T-helper 2 cell treated with Interferon-gamma antibody and Interleukin-4, amounts not matched to agents 100 ng/mL and 5 ng/mL, for 36 hours (primary cell): Measurements from ENCODE around the gene FZD10. TPM values are rescaled to one million over a fixed set of nuclear protein-coding genes. Genes with fewer than 3 reads are reported as not detected.

ENCODE experiments used
- intact Hi-C: fragments of 100-400 bp; cut with micrococcal nuclease; formaldehyde crosslinking; loops from one replicate; pipeline ENCODE4 v1.15.1; 2023
- total RNA-seq: library from RNA; stranded (reverse); gene quantifications from 2 replicates; pipeline ENCODE4 v1.2.3, GENCODE V29; 2022

FZD10 gene
- total RNA-seq, 1 donor from 2014 or later = not detected

DNA sequence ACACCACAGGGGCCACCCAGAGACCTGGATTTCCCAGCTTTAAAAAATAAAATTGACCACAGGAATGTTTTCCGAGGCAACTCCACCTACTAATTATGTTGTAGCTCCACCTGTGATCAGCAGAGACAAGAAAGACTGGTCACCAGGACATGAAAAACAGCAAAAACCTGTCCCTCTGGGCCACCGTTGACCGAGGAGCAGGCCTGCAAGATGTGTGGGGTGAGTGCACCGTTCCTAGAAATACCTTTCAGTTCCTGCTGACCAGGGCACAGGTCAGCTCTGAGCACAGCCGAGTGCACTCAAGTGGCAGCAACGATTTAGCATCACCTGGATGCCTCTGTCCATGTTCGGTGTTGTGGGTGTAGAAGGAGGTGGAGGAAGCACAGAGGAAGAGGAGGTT is 16.9 kb downstream of the FZD10 start:
- intact Hi-C loops = no loop called here

GRCh38 chr12:130179621-130180020 is 17.4 kb downstream of the FZD10 start:
- intact Hi-C loops = no loop called here

- intact Hi-C loops = no loop called here
Measured at GRCh38 chr12:130181211-130181610, 18.9 kb downstream of the FZD10 start.

DNA sequence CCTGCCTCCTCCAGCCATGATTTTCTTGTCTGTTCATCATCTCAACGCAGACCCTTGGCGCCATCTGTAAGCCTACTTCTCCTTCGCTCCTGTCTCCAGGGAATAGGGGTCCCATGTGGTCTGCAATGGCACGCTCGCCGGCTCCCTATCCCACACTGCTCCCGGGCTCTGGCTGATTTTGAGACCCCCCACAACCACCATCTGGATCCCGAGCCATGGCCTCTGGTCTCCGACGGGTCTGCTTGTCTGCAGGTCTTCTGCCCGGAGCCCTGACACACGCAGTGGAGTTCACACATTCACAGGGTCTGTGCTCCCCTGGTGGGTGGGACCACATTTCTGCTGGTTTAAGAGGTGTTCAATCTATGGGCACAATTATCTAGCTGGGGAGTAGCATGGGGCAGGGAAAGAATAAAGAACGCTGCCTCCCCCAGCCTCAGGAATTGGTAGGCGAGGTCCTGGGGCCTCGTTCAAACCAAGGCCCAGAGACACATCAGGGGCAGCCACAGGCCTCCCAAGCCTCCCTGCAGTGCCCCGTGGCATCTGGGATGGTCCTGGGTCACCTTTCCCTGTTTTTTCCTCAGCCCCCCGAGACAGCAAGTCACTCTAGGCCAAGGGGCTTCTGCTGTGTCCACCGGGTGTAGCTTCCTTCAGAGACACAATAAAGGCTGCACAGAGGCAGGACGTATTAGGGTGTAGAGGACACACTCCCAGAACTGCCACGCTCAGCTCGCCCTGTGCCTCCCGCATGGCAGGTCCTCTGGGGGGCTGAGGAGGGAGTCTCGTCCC is 21.5 kb downstream of the FZD10 start:
- intact Hi-C loops = no loop called here

DNA sequence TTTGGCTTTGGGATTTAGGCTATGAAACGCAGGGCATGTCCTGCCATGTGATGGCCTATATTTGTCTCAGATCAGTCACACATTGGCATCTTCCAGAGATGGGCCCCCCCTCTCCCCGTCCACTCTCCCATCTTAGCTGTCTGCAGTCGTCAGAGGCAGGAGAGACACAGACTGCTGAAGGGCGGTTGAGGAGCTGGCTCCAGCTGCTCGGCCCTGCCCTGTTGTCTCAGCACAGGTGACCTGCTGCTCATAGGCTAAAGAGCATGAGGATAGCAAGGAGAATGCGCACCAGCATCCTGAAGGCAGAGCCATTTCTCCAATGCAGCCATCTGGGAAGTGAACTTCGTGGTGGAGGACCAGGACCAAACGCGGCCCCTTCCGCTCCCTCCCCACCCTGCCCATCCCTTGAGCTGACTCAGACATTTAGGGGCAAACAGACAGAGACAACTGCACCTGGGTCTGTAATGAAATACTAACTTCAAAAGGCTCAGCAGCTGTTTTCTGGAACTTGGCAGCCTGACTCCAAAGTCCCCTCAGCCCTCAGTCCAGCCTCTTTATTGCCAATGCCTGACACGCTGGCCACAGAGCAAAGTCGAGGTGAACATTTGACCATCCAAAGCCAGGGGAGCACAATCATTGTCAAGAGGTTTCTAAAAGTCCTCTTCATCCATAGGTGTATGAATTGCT is 22.3 kb downstream of the FZD10 start:
- intact Hi-C loops = no loop called here

GRCh38 chr12:130185455-130186391 is 23.5 kb downstream of the FZD10 start:
- intact Hi-C loops = no loop called here

DNA sequence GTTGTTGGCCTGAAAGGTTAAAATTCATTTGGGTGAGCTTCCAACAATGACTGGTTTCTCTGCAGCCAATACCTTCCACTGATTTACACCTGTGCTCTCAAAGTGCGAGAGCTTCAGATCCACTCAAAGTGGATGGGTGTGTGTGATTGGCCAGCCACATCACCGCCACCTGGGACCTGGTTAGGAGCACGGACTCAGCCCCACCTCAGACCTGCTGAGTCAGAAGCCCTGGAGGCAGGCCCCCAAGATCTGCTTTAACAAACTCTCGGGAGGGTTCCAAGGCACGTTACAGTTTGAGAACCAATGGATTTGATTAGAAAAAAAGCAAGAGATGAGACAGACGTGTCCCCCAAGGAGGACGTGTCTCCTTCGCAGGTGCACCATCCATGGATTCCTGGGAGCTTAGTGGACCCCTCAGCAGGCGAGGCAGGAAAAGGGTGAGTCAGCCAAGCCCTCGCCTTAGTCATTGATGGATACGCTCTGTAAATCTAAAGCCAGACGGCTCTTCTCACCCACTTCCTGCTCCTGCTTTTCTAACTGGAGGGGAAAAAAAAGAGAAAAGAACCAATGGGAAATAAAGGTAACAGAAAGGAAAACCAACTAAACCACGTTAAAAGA is 24.5 kb downstream of the FZD10 start:
- intact Hi-C loops = no loop called here

- intact Hi-C loops = no loop called here
Measured at GRCh38 chr12:130192642-130193345, 30.5 kb downstream of the FZD10 start.

GRCh38 chr12:130194154-130194553 is 31.9 kb downstream of the FZD10 start:
- intact Hi-C loops = no loop called here

GRCh38 chr12:130195369-130195768 is 33.1 kb downstream of the FZD10 start:
- intact Hi-C loops = no loop called here

GRCh38 chr12:130195776-130196175 is 33.5 kb downstream of the FZD10 start:
- intact Hi-C loops = no loop called here

DNA sequence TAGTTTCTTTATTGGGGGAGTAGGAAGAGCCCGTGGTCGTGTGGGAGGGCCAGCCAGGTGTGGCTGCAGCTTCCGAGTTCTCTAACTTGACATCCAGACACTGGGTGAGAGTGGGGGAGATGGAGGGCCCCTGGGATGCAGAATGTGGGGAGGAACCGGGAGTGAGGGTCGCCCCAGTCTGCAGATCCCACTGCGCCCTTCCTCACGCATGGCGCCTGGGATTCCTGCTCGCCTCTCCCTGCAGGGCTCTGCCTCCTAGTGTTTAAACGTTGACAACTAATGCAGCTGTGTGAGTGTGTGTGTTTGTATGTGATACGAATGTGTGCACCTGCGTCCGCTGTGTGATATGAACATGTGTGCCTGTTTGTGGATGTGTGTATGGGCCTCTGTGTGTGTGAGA is 34.6 kb downstream of the FZD10 start:
- intact Hi-C loops = no loop called here

DNA sequence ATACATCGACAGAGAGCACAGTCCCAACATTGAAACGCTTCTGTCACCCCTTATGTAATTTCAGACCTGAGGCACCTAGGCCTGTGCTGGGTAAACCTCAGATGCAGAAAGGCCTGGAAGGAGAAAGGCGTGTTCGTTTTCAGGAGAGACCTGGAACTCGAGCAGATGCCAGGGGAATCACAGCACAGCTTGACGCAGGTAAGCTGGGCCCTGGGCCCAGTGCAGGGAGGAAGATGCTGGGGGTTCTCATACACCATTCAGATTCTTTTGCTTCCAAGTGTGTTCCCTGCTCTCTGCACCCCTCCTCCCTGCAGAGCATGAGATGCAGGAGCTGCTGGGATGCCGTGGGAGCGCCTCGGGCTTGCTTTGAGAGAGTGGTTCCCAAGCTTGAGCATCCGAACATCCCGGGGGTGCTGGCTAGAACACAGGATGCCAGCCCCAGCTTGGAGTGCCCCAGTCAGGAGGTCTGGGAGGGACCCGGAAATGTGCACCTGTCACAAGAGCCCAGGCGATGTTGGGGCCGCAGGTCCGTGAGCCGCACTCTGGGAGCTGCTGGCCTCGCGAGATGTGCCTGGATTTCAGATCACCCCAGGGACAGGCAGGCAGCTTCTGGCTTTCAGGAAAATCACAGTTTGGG is 35.9 kb downstream of the FZD10 start:
- intact Hi-C loops = no loop called here

DNA sequence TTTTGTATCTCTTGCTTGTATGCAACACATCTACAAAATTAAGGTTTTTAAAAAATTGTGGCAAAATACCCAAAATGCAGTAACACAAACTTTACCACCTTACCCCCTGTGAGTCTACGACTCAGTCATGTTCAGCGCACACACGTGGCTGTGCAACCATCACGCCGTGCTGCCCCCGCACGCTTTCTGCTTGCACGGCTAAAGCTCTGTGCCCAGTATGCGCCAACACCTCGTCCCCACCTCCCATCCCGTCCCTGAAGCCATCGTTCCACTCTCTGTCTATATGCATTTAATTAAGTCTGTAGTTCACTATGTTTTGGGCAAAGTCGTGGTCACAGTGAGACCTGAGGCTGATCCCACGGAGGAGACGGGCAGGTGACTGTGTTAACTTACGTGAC is 36.4 kb downstream of the FZD10 start:
- intact Hi-C loops = no loop called here

DNA sequence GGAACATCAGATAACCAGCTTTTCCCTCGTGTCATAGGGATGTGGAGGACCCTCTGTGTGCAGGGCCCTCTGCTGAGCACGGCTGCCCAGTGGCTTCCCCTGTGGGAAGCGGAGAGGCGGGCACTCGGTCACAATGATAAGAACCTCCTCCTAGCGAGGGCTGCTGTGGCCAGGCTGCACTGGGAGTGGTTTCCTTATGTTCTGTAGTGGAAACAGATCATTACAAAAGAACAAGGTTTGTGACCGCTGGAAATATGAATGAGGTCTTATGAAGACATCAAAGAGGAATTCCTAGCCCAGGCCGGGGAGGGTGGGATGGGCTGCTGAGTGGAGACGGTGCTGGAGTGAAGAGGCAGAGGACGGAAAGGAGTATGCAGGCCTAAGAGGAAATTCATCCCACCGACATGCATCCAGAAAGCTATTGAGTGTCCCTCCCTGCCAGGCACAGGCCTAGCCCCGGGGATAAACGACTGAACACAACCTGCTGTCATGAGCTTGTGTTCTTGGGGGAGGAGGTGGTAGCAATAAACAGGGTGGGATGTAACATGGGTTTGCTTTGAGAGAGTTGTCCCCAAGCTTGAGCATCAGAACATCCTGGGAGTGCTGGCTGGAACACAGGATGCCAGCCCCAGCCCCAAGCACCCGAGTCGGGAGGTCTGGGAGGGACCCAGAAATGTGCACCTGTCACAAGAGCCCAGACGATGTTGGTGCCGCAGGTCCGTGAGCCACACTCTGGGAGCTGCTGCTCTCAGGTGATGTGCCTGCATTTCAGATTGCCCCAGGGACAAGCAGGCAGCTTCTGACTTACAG is 37.5 kb downstream of the FZD10 start:
- intact Hi-C loops = no loop called here

GRCh38 chr12:130200445-130200844 is 38.2 kb downstream of the FZD10 start:
- intact Hi-C loops = no loop called here

DNA sequence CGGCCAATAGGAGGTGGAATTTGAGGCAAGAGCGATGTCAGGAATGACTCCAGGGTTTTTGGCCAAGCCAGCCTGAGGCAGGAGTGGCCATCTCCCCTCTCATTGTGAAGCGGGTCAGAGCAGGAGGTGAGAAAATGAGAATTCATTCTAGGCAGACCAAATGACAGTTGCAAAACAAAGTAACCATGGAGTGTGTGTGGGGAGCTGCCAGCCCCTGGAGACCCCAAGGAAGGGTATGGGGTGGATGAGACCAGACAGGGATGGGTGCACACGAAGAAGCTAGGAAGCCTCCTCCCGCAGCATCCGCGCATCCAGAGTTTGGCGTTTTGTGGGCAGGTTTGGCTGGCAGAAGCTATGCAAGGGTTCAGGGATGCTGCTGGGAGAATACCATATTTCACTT is 38.8 kb downstream of the FZD10 start:
- intact Hi-C loops = no loop called here

DNA sequence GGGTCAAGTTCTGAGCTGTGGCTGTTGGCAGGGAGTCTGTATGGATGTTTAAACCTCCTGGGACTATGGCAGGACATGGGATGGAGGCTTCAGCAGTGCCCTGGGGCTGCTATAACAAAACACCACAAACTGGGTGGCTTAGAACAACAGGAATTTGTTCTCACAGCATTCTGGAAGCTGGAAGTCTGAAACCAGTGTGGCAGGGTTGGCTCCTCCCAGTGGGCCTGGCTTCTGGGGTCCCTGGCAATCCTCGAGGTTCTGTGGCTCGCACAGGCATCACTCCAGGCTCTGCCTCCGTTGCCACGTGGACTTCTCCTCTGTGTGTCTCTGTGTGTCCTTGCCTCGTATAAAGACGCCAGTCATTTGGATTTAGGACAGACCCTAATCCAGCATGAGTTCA is 39.9 kb downstream of the FZD10 start:
- intact Hi-C loops = no loop called here

DNA sequence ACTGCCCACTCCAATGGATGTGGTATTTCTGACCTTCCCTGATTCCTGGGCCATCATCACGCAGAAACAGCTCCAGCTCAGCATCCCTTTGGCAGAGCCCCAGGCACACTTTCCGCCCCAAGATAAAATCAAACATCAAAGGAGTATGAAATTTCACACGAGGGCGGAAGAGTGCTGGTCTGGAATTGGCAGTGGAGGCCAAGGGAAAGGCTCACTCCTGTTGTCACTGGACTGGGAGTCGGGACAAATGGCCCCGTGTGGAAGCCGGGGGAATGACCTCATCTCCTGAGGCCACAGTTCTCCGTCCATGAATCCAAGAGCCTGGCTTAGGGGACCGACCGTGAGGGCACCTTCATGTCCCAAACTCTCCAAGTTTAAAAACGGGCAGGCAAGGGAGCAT is 40.9 kb downstream of the FZD10 start:
- intact Hi-C loops = no loop called here
